Skeletal muscle satellite cell (primary cell): Measurements from ENCODE around the gene TOM1L1.

Experiments used
- H3K27me3 ChIP-seq: 2 replicates; pipeline ENCODE4 v1.7.0; 2013; ENCODE audit warnings: low read length; ENCODE audit not compliant: control insufficient read depth, insufficient read depth
- H3K36me3 ChIP-seq: 2 replicates; pipeline ENCODE4 v1.7.0; 2013; ENCODE audit warnings: mild to moderate bottlenecking, control low read depth, low read length; ENCODE audit not compliant: insufficient read depth
- H3K4me1 ChIP-seq: 2 replicates; pipeline ENCODE4 v1.7.0; 2013; ENCODE audit warnings: low read length; ENCODE audit not compliant: control insufficient read depth, insufficient read depth
- H3K4me2 ChIP-seq: 2 replicates; pipeline ENCODE4 v1.7.0; 2013; ENCODE audit warnings: mild to moderate bottlenecking, low read length
- H3K4me3 ChIP-seq: 2 replicates; pipeline ENCODE4 v1.7.0; 2013; ENCODE audit warnings: low read length
- H3K9ac ChIP-seq: 2 replicates; pipeline ENCODE4 v1.7.0; 2013; ENCODE audit warnings: mild to moderate bottlenecking, low read depth, low read length, moderate library complexity
- H3K9me3 ChIP-seq: replicated peaks from 2 replicates; pipeline ENCODE4 v1.7.0; 2013; ENCODE audit warnings: mild to moderate bottlenecking, control low read depth, low read length

TOM1L1 gene

GRCh38 chr17:54950116-54950515 lies 49.5 kb downstream of the TOM1L1 start:
- Histone ChIP-seq H3K27me3 (no peaks in the 10 kb centered on the region), H3K4me2 (no peak overlapping the region), H3K4me1 (peaks cover 41% of the 10 kb centered on the region), H3K9me3 (no peaks in the 10 kb centered on the region), H3K4me3 (no peak overlapping the region), H3K9ac (no peak overlapping the region), H3K36me3 (peaks cover 7% of the 10 kb centered on the region)

DNA sequence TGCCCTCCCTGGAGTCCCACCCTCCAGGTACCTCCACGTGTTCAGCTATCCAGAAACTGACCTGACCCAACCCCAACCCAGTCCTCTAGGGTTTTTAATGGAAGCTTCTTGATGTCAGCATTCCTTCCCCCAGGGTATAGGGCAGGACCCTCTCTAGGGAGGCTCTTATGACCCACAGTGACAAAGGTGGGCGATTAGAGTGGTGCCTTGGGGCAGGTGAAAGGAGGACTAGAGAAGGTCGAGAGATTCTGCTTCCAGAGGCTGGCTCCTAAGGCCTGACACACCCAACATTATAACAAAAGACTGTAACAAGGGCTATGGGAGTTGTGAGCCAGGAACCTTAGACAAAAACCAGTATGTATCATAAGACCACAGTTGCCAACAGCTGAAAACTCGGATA lies 50.6 kb downstream of the TOM1L1 start:
- Histone ChIP-seq H3K4me3 (no peak overlapping the region), H3K9me3 (no peaks in the 10 kb centered on the region), H3K36me3 (peaks cover 9% of the 10 kb centered on the region), H3K27me3 (no peaks in the 10 kb centered on the region), H3K4me2 (no peak overlapping the region), H3K4me1 (peaks cover 32% of the 10 kb centered on the region), H3K9ac (no peak overlapping the region)

DNA sequence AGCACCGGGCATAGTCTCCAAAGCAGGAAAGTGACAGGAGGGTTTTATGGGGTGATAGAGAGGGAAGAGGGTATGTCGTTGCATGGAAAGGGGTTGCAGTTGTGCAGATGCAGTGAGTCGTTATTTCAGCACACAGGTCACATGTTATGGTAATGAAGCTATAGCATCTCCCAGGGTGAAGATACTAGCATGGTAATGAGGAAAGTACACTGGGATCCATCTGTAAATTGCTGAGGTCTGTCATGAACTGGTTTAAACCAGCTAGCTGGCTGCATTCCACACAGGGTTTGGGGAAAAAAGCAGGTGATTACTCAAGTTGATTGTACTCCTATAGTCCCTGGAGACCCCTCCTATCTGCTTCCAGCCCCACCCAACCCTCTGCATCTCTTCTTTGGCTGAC lies 56.1 kb downstream of the TOM1L1 start:
- H3K9me3 ChIP-seq, result no peaks in the 10 kb centered on the region
- H3K36me3 ChIP-seq, result peaks cover 57% of the 10 kb centered on the region
- H3K4me1 ChIP-seq, result no peaks in the 10 kb centered on the region

DNA sequence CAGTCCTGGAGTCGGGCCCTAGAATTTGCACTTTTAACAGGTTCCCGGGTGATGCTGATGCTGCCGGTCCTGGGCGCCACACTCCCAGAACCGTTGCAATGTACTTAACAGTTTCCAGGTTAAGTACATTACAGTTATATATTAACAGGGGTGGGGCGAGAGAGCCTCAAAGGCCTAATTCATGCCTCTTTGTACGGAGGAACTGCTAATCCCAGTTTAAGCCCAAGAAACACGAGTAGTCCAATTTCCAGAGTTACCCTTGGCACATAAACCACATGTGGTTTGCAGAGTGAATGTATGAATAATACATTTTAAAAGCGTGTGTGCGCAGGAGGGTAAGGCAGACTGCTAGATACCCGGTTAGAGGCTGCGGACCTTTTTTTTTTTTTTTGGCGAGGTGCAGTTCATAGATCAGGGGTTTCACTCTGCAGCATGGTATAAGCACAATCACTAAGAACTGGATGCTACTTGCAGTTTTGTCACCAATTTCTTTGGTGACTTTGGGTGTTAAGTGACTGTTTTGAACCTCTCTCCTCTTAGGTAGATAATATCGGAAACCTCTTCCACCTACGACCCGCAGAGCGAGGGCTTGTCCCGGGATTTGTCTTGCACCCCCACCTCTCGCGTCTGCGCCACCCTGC lies 67.1 kb downstream of the TOM1L1 start:
- Histone ChIP-seq H3K4me2 (peak overlapping the region; percentile 80), H3K36me3 (peaks cover 31% of the 10 kb centered on the region), H3K27me3 (no peaks in the 10 kb centered on the region), H3K9me3 (no peaks in the 10 kb centered on the region), H3K4me1 (peaks cover 26% of the 10 kb centered on the region), H3K9ac (peak overlapping the region; percentile 91), H3K4me3 (peak overlapping the region; percentile 92)

More for the DNA sequence above, 56.1 kb downstream of the TOM1L1 start:
- Histone ChIP-seq H3K27me3 (no peaks in the 10 kb centered on the region), H3K9ac (no peak overlapping the region), H3K4me3 (no peak overlapping the region), H3K4me2 (no peak overlapping the region)

- Histone ChIP-seq H3K9ac (peak within 1 kb of the TSS; percentile 91), H3K27me3 (no peaks in the 10 kb centered on the region)
Observed at GRCh38 chr17:54968262-54968987, 67.8 kb downstream of the TOM1L1 start, which contains the start of the genes COX11 and STXBP4. Gene COX11 (minus strand): TSS chr17:54968654. CDS start chr17:54968646, 8 bp downstream. Gene STXBP4 (plus strand): TSS chr17:54968765. CDS start chr17:54986220, 17,455 bp downstream.

GRCh38 chr17:54968988-54969332 lies 68.3 kb downstream of the TOM1L1 start:
- peak overlapping the region; percentile 80 for H3K4me2 ChIP-seq
- H3K9ac ChIP-seq, result peak overlapping the region; percentile 91
- peaks cover 26% of the 10 kb centered on the region for H3K4me1 ChIP-seq
- no peaks in the 10 kb centered on the region for H3K9me3 ChIP-seq
- H3K27me3 ChIP-seq, result no peaks in the 10 kb centered on the region
- peaks cover 20% of the 10 kb centered on the region for H3K36me3 ChIP-seq
- H3K4me3 ChIP-seq, result peak overlapping the region; percentile 92

More at GRCh38 chr17:54968262-54968987, 67.8 kb downstream of the TOM1L1 start, which contains the start of the genes COX11 and STXBP4:
- Histone ChIP-seq H3K9me3 (no peaks in the 10 kb centered on the region), H3K4me1 (peaks cover 26% of the 10 kb centered on the region), H3K4me2 (peak within 1 kb of the TSS; percentile 80), H3K36me3 (peaks cover 25% of the 10 kb centered on the region), H3K4me3 (peak within 1 kb of the TSS; percentile 92)

GRCh38 chr17:54969658-54970572 lies 69.3 kb downstream of the TOM1L1 start:
- H3K27me3 ChIP-seq, result no peaks in the 10 kb centered on the region
- peaks cover 26% of the 10 kb centered on the region for H3K4me1 ChIP-seq
- peaks cover 10% of the 10 kb centered on the region for H3K36me3 ChIP-seq
- H3K9me3 ChIP-seq, result no peaks in the 10 kb centered on the region
- peak overlapping the region; percentile 91 for H3K9ac ChIP-seq
- H3K4me3 ChIP-seq, result peak overlapping the region; percentile 92
- peak overlapping the region; percentile 80 for H3K4me2 ChIP-seq

GRCh38 chr17:54971147-54971546 lies 70.5 kb downstream of the TOM1L1 start:
- Histone ChIP-seq H3K27me3 (no peaks in the 10 kb centered on the region), H3K36me3 (no peaks in the 10 kb centered on the region), H3K4me1 (peaks cover 21% of the 10 kb centered on the region), H3K9me3 (no peaks in the 10 kb centered on the region), H3K4me3 (no peak overlapping the region), H3K4me2 (no peak overlapping the region), H3K9ac (no peak overlapping the region)

DNA sequence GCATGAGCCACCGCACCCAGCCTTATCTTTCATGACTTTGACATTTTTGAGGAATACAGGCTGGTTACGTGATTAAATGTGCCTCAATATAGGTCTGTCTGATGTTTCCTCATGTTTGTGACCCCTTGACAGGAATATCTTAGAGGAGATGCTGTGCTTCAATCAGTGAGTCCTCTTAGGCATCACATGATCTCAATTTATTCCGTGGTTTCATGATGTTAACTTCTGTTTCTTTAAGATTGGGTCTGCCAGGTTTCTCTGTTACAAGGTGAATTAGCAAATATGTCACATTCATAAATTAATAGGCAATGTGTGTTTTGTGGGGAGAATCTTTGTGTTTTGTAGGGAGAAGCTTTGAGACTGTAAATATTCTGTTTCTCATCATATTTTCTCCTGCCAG lies 71.2 kb downstream of the TOM1L1 start:
- no peak overlapping the region for H3K4me3 ChIP-seq
- no peaks in the 10 kb centered on the region for H3K36me3 ChIP-seq
- H3K4me1 ChIP-seq, result peaks cover 14% of the 10 kb centered on the region
- no peaks in the 10 kb centered on the region for H3K9me3 ChIP-seq
- no peaks in the 10 kb centered on the region for H3K27me3 ChIP-seq
- H3K4me2 ChIP-seq, result no peak overlapping the region
- no peak overlapping the region for H3K9ac ChIP-seq

GRCh38 chr17:54972406-54973138 lies 71.9 kb downstream of the TOM1L1 start:
- no peaks in the 10 kb centered on the region for H3K9me3 ChIP-seq
- H3K4me3 ChIP-seq, result no peak overlapping the region
- H3K4me1 ChIP-seq, result peaks cover 12% of the 10 kb centered on the region
- no peak overlapping the region for H3K4me2 ChIP-seq
- no peaks in the 10 kb centered on the region for H3K36me3 ChIP-seq
- H3K27me3 ChIP-seq, result no peaks in the 10 kb centered on the region
- no peak overlapping the region for H3K9ac ChIP-seq
